HG02943 (cell line): ENCODE results near the gene DZIP1.

Experiments used
- ATAC-seq: cut with Tn5 transposase; IDR thresholded peaks from one replicate; pipeline ENCODE4 v1.9.1; 2021; ENCODE audit warnings: mild to moderate bottlenecking, low read depth, moderate library complexity; ENCODE audit not compliant: unreplicated experiment

The DZIP1 gene

DNA sequence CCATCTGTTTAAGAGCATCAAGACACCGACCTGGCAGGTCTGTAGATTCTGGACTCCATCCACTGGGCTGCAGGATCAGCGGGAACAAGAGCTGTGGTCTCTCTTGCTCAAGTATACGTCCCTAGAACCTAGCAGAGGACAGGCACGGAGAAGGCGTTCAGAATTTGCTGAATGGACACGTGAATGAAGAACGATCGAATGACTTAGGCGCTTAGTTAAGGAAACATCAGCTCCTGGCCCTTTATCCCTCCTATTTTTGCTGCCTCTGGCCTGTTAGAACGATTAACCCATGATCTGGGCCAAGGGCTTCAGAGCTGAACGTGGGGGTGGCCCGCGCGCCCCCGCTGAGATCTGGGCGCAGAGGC lies 953 bp downstream of the DZIP1 start:
- no peak for ATAC-seq

DNA sequence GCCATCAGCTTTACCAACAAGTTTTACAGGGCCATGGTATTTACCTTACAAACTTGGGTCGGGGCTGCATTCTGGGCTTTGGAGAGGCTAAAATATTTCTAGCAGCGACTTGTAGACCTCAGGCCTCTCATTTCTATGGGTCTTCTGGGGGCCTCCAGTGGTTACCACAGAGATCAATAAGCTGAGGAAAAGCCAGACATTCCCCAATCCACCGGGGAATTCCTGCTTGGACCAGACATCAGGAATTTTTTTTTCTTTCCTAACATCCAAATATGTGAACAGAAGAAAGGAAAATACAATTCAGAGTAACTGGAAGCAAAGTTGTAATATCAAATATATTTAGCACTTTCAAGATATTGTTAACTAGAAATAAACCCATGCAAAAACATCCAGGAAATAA lies 1.5 kb downstream of the DZIP1 start:
- no peak for ATAC-seq

DNA sequence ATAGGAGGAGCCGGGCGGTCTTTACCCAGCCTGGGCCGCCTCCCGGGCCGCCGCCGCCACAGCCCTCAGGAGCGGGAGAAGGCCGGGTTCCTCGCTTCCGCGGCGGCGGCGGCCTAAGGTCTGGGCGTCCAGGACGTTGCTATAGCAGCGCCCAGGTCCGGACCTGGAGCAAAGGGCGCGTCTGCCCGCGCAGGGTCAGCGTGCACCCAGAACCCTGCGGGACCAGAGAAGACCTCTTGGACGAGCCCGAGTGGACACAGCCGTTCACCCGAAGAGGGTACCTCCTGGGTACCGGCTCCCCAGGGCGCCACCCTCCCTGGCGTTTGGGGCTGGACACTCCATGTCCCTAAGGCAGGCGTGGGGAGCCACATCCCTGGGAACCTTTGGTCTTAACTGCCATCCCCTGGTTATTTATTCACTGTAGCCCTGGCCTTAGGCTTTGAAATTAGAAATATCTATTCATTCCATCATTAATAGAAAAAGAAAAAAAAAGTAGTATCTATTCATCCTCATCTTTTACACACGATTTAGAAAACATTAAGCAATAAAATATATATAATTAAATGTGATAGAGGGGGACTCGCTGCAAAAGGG lies 2.4 kb downstream of the DZIP1 start:
- no peak for ATAC-seq

DNA sequence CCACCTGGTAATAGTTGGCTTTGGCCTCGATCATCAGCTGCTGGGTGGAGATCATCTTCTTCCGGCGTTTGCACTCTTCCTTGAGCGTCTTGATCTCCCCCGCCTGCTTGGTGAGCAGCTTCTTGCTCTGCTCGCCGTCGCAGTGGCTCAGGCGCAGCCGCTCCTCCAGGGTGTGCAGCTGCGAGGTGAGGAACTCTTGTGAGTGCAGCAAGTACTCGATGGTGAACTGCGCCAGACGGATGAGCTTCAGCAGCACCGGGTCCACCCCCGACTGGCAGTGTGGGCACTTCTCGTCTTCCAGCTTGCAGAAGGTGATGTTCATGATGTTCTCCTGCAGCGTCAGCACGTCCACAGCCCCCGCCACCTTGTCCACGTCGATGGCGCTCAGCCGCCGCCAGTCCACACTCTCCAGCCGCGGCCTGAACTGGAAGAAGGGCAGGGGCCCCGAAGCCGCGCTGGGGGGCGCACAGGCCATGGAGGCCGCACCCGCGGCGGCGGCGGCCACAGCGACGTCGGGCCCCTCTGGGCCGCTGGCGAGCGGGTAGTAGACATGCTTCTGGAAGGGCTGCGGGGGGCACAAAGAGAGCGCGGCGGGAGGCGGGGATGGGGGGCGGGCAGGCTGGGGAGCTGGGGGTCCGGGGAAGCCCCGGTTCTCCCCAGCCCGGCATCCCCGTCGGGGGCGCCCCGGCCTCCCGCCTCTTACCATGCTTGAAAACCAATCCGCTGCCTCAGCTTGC lies 3.0 kb downstream of the DZIP1 start:
- no peak for ATAC-seq

DNA sequence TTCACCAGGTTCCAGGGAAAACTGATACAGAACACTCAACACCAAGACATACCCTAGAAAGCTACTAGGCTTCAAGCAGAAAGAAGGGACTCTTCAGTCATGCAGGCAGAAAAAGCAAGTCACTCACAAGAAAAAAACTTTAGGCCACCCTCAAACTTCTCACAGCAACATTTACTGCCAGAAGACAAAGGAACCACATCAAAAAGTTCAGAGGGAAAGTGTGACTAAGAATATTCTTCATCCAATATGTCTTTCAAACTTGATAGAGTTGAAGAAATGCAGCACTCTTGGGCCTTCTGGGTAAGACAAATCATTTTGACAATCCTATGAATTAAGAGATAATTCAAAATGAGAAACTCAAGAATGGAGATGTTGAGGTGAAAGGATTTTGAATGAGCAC lies 7.7 kb downstream of the DZIP1 start:
- ATAC-seq: no peak

DNA sequence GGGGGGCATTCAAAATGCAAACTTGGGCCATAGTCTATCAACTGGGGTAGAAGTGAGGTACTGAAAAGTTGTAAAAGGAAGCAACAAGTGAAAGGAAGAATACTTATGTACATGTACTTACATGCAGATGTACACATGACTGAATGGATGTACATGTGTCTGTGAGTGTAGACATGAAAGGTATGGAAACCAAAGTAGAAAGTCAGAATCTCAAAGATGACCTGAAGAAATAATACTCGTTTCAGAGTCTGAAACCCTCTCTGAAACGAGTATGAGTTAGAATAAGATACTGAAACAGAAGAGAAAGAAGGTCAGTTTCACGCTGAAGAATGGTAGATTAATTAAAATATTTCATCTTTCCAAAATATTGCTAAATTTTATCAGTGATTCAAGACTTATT lies 13.9 kb downstream of the DZIP1 start:
- ATAC-seq: no peak

DNA sequence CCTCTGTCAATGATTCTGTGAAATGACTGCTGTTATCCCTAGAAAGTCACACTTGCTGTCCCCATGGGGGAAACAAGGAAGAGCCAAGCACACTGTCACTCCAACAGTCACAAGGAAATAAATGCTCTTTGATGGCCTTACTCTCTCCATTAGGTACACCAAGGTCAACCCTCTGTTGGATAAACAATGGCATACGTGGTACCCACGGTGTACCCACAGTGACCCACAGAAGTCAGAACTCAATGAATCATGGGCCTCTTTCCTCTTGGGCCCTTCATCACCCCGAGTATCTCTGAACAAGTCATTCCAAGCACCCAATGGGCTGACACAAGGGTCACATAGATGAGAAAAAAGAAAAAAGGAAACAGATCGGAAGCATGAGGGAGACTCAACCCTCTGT lies 15.4 kb downstream of the DZIP1 start:
- no peak for ATAC-seq

DNA sequence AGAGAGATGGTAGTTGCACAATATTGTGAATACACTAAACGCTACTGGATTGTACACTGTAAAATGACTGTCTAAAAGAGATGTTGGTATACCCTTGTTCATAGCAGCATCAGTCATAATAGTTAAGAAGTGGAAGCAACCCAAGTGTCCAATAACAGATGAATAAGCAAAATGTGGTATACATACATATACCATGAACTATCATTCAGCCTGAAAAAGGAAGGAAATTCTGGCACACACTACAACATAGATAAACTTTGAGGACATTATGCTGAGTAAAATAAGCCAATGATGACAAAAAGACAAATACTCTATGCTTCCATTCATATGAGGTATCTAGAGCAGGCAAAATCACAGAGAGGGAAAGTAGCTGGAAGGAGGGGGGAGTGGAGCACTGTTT lies 16.0 kb downstream of the DZIP1 start:
- ATAC-seq: no peak

DNA sequence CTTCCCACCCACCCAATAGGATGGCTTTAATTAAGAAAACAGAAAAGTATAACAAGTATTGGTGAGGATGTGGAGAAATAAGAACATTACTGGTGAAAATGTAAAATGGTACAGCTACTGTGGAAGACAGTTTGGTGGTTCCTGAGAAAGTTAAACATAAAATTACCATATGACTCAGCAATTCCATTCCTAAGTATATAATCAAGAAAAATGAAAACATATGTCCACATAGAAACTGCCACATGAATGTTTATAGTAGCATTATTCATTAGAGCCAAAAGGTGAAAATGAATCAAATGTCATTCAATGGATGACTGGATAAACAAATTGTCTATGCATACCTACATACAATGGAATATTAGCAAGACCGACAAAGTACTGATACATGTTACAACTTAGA lies 16.9 kb downstream of the DZIP1 start:
- no peak for ATAC-seq

DNA sequence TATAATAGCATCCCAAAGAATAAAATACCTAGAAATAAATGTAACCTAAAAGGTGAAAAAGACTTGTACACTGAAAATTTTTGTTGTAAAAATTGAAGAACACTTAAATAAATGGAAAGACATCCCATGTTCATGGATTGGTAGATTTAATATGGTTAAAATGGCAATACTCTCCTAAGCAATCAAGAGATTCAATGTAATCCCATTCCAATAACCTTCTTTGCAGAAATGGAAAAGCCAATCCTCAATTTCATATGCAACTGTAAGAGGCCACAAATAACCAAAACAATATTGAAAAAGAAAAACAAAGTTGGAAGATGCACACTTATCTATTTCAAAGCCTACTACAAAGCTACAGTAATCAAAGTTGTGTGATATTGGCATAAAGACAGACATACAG lies 17.7 kb downstream of the DZIP1 start:
- ATAC-seq: no peak

DNA sequence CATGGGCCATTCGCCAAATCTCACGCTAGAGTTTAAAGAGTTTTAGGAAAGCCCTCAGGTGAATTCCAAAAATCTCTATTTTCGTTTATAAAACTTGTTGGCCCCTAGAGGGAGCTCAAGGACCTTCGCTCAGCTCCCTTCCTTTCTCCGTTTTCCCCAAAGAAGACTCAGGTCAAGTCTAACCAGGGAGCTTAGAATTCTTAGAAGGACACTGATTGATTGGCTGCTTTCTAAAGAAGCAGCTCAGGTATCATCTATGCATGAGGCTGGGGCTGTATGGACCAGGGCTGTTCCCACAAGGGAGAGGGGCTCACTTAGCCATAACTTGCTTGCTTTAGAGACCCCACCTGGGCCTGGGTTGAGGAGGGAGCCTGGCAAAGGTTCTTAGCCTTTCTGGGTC lies 20.5 kb downstream of the DZIP1 start:
- no peak for ATAC-seq

DNA sequence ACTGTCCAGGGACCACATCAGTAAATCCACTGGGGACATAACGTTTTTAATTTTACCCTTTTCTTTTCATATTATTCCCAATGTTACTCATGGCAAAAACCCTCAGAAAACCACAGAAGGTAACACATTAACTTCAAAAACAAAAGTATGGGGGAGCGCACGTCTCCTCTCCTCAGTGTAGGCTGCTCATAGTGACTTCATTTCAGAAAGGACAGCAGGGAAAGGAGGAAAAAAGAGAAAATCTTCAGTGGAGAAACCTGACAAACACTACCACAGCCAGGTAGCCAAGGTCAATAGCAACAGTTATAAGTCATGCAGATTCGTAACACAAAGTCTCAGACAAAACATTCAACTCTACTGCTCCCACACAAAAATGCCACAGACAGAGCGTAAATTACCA lies 21.4 kb downstream of the DZIP1 start:
- no peak for ATAC-seq

DNA sequence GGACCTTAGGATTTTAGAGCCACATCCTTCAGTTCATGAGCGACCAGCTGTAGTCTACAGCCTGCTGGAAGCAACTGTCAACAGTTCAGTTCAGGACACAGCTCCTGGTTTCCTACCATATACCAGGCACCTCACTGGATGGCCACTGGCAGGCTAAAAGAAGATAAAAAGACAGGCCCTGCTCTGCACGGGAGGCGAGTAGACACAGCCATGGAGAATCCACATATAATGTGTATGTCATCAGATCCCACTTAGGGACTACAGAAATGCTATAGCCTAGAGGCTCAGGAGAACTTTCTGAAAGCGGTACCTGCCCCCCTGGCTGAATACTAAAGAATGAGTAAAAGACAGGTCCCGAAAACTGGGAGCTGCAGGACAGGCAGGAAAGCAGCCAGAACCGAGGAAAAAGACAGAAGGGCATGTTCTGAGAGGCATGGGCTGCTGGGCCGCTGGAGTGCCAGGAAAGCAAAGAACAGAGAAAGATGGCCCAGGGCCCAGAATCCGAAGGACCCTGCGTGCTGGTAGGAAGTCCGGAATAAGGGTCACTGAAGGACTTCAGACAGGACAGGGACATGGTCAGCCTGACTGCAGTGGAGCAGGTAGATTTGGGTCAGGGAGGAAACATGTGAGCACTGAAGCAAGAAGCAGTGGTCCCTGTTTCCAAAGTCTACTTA lies 23.5 kb downstream of the DZIP1 start:
- ATAC-seq: no peak

DNA sequence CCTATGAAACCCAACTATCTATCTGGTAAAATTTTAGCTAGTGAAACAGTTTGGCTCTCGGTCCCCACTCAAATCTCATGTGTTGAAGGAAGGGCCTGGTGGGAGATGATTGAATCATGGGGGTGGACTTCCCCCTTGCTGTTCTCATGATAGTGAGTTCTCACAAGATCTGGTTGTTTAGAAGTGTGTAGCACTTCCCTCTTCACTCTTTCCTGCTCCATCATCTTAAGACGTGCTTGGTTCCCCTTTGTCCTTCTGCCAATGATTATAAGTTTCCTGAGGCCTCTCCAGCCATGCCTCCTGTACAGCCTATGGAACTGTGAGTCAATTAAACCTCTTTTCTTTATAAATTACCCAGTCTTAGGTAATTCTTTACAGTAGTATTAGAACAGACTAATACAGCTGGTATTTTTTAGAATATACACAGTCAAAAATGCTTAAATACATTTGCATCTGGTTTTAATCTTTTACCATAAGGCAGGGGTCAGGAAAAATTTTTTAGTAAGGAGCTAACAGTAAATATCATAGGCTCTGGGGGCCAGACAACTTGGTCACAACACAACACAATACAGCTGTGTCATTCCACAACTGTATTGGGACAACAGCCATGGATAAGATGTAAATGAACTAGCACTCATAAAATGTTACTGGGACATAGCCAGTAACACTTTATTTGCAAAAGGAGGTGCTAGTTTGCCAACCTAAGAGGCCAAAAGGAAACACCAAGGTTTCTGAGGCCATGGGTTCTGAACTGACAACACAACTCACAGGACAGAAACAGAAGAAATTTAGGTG lies 24.3 kb downstream of the DZIP1 start:
- no peak for ATAC-seq

DNA sequence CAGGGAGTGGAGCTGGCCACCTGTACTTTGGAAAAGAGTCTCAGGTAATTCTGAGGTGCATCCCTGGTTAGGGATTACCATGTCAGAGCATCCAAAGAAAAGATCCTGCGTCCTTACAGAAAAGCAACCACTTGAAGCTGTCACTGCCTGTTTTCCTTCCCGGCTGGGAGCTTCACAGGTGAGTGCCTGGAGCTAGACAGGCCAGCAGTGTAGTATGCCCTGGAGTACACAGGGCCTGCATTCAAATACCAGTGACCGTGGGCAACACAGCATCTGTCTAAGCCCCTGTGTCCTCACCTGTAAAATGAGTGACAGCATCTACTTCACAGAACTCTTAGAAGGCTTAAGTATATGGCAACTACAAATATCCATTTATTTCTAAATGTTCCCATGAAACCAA lies 29.0 kb downstream of the DZIP1 start:
- ATAC-seq: no peak

DNA sequence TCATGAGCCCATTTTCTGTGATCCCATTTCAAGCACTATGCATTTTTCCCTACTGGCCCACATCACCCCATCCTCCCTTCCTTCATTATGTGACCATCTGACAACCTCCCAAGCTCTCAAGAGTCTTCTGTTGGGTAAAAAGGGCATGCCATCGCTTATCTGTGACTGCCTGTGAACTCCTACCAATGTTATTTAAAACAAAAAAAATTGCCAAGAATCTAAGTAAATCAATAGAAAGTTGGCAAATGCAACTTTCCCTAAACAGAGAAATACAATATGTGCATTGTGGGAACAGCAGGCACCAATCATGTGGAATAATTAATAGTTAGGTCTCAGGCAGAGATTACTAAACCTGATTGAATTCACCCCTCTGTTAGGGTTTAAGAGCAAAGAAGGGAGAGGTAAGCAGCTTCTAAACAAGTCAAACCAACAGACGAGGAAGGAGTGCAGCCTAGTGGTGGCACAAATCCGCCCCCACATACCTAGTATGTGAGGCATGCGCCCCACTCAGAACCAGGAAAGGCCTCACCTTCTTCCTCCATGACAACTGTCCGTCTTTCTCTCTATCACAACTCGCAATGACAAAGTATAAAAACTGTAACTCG lies 29.8 kb downstream of the DZIP1 start:
- ATAC-seq: no peak

DNA sequence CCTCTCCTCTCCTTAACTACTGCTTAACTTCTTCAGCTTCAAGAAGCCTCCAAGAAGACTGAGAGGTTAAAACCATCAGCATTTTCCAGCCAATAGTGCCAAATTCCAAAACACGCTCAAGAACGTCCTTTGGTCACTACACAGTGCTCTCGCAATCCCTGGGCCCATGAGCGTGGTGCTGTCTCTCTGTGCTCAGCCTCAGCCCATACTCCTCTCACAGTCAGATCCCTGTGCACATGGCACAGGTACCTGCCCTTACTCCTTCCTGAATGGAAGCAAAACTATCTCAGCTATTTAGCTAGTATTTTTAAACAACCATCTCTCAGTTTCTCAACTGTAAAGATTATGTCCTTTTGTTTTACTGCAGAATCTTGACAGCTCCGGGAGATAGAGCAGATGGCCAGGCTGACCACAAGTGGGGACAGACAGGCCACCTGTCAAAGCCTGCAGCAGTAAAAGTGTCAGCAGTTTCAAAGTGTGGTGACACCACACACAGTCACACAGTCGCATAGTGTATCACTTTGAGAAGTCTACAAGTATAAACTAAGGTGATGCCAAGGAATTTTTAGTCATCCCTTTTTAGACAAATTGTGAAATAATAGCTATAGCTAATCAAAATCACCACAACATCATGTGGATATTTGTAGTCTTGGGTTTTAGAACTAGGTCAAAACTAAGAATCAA lies 35.7 kb downstream of the DZIP1 start:
- ATAC-seq: no peak

DNA sequence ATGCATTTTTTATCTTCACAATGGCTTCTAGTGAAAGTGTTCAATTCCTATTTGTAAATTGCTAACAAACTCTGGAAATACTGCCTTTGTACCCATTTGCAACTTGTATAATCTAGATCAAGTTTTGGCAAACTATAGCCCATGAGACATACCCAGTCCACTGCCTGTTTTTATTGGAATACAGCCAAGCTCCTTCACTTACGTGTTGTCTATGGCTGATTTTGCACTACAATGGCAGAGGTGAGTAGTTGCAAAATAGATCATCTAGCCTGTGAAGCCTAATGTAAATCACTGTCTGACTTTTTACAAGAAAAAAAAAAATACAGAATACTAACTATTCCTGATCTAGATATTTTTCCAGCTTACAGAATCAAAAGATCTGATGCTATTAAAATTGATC lies 37.1 kb downstream of the DZIP1 start:
- ATAC-seq: no peak

DNA sequence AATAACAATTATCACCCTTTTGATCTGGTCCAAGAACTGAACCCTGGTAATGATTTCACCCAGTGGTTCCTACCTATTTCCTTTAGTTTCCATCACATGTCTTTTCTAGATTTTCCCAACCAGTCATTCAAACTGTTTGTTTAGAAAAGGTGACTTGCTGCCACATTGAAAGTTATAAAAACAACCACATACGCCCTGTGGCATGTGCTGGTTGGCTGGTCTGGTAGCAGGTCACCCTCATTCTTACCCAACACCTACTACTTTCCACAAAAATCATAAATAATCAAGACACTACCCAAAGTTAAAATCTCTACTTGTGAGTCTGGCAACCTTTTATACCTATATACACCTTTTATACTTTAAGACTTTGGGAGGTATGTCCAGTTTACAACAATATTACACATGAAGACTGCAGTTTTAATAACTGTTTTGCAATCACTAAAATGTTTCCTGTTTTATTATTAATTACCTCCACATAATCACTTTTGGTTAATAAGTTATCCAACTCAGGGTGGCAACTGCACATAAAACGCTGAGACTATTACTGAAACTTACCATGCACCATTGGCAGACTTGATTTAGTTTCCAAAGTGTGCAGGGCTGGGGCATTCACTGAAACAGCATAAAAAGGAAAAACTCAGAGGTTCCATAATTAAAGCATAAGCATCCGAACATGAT lies 38.9 kb downstream of the DZIP1 start:
- ATAC-seq: no peak

DNA sequence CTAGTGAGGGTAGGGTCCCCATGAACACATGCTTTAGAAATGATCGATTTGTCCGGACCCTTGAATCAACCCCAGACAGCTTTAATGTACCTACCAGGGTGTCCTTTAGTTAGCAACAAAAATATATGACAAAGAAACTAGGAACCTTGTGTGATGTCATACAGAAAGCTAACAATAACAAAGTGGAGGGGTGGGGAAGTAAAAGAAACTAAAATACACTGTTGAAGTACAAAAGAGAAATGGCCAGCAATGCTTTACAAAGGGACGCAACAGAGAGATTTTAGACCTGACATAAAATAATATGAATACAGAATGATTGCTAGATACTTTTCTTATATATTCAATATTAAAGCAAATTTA lies 40.0 kb downstream of the DZIP1 start:
- ATAC-seq: no peak
